Tibial artery (tissue), 4 donors: ENCODE measurements around the gene CLTCL1.
"Not testable (repeated sequence)": the region's sequence is repeated elsewhere in the genome, so short reads cannot be mapped to it uniquely, and the experiment has no call there.

Experiments used
- DNase-seq, 2 donors: peaks; one replicate each; pipeline ENCODE4 v3.0.0-alpha.2; 2019
- H3K27ac ChIP-seq, 2 donors: fragments of 200-600 bp; sonication (generic) in 1 of 2; 1 replicate in 1 of 2; 2 replicates in 1 of 2; pipeline ENCODE4 v1.5.1; 2018 to 2019; ENCODE audit warnings: mild to moderate bottlenecking in 1 of 2
- H3K27me3 ChIP-seq, 2 donors: fragments of 200-600 bp; sonication (generic) in 1 of 2; one replicate each; pipeline versions ENCODE4 v1.5.1 to v1.6.0; 2016 to 2019
- H3K36me3 ChIP-seq, 3 donors: fragments of 200-600 bp; sonication (generic) in 2 of 3; one replicate each; pipeline ENCODE4 v1.5.1; 2016 to 2019; ENCODE audit warnings: mild to moderate bottlenecking in 2 of 3
- H3K4me1 ChIP-seq, 4 donors: fragments of 200-600 bp; sonication (generic) in 2 of 4; 1 replicate in 3 of 4; 2 replicates in 1 of 4; pipeline ENCODE4 v1.5.1; 2016 to 2019
- H3K4me3 ChIP-seq, 2 donors: fragments of 200-600 bp; sonication (generic) in 1 of 2; 1 replicate in 1 of 2; 2 replicates in 1 of 2; pipeline ENCODE4 v1.5.1; 2018 to 2019; ENCODE audit warnings: mild to moderate bottlenecking in 2 of 2
- H3K9me3 ChIP-seq, 3 donors: fragments of 200-600 bp; sonication (generic) in 1 of 3; one replicate each; pipeline ENCODE4 v1.5.1; 2016 to 2019
- intact Hi-C: fragments of 100-400 bp; cut with DNase I; formaldehyde crosslinking; loops from one replicate; pipeline ENCODE4 v1.15.0; 2023; ENCODE audit warnings: low total_unique reads
- TF ChIP-seq, protein P1 (sequence below), 2 experiments: fragments of 200-600 bp in 1 of 2; fragments of 450-650 bp in 1 of 2; IDR thresholded peaks; one replicate each; pipeline ENCODE4 v1.5.1; 2017 to 2019; ENCODE audit warnings: antibody characterized with exemption in 2 of 2, mild to moderate bottlenecking in 1 of 2, moderate library complexity in 1 of 2

Gene CLTCL1

DNA sequence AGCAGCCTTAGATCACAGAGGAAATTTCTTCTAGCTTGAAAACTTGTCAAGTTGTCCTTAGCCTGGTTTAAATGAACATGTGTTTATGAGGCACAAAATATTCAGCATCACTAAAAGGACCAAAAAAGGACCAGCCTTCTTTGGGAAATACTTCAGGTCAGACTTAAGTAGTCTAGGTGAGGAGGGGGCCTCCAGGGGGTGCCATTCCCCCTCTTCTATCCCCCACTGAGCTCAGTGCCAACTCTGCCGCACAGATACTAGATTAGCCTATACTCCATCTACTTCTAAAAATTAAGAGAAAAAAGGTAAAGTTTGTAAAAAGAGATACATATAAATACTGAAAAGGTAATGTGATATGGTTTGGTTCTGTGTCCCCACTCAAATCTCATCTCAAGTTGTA is 20.6 kb downstream of the CLTCL1 start:
- H3K27ac ChIP-seq: no peak overlapping the region
- peaks cover 0 to 8% (median 0%) of the 10 kb centered on the region in 3 donors for H3K9me3 ChIP-seq
- no peak for DNase-seq
- H3K4me3 ChIP-seq: no peak overlapping the region
- TF ChIP-seq, protein P1, sequence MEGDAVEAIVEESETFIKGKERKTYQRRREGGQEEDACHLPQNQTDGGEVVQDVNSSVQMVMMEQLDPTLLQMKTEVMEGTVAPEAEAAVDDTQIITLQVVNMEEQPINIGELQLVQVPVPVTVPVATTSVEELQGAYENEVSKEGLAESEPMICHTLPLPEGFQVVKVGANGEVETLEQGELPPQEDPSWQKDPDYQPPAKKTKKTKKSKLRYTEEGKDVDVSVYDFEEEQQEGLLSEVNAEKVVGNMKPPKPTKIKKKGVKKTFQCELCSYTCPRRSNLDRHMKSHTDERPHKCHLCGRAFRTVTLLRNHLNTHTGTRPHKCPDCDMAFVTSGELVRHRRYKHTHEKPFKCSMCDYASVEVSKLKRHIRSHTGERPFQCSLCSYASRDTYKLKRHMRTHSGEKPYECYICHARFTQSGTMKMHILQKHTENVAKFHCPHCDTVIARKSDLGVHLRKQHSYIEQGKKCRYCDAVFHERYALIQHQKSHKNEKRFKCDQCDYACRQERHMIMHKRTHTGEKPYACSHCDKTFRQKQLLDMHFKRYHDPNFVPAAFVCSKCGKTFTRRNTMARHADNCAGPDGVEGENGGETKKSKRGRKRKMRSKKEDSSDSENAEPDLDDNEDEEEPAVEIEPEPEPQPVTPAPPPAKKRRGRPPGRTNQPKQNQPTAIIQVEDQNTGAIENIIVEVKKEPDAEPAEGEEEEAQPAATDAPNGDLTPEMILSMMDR (IDR thresholded peaks at IDR 0.05): no peak
- H3K36me3 ChIP-seq: peaks cover 1 to 36% (median 14%) of the 10 kb centered on the region in 3 donors
- no peaks in the 10 kb centered on the region for H3K27me3 ChIP-seq
- intact Hi-C loops: no loop called here
- H3K4me1 ChIP-seq: no peaks in the 10 kb centered on the region

DNA sequence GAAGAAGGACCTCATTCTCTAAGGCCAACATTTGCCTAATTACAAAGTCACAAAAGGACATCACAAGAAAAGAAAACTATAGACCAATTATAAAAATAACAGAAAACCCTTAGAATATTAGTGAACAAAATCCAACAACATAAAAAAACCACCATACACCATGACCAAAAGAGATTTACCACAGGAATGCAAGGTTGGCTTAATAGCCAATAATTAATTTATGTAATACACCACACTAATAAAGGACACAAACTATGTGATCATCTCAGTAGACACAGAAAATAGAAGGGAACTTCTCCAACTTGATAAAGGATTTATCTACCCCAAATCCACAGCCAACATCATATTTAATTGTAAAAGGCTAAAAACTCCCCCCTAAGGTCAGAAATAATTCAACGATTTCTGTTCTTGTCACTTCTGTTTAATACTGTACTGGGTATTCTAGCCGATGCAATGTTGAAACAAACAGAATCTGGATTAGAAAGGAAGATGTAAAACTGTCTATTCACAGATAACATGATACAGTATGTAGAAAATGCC is 24.9 kb downstream of the CLTCL1 start:
- Histone ChIP-seq H3K27me3 (no peaks in the 10 kb centered on the region), H3K9me3 (peaks cover 0 to 12% (median 0%) of the 10 kb centered on the region in 3 donors), H3K36me3 (peaks cover 0 to 24% (median 4%) of the 10 kb centered on the region in 3 donors), H3K27ac (no peak overlapping the region), H3K4me1 (no peaks in the 10 kb centered on the region), H3K4me3 (no peak overlapping the region)
- intact Hi-C loops: no loop called here
- TF ChIP-seq, protein P1 (IDR thresholded peaks at IDR 0.05): no peak
- no peak for DNase-seq

DNA sequence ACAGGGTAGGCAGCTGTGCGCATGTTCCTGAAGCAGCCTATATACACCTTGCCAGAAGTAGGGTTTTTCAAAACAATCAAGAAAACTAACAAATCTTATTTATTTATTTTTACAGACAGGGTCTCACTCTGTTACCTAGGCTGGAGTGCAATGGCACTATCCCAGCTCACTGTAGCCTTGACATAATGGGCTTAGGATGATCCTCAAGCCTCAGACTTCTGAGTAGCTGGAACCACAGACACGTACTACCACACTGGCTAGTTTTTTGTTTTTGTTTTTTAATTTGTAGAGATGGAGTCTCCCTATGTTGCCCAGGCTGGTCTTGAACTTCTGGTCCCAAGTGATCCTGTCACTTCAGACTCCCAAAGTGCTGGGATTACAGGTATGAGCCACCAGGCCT is 25.7 kb downstream of the CLTCL1 start:
- no peak for DNase-seq
- no peak overlapping the region for H3K27ac ChIP-seq
- peaks cover 0 to 24% (median 4%) of the 10 kb centered on the region in 3 donors for H3K36me3 ChIP-seq
- H3K4me1 ChIP-seq: no peaks in the 10 kb centered on the region
- no peaks in the 10 kb centered on the region for H3K27me3 ChIP-seq
- TF ChIP-seq, protein P1 (IDR thresholded peaks at IDR 0.05): no peak
- no peak overlapping the region for H3K4me3 ChIP-seq
- intact Hi-C loops: no loop called here
- peaks cover 0 to 12% (median 0%) of the 10 kb centered on the region in 3 donors for H3K9me3 ChIP-seq

DNA sequence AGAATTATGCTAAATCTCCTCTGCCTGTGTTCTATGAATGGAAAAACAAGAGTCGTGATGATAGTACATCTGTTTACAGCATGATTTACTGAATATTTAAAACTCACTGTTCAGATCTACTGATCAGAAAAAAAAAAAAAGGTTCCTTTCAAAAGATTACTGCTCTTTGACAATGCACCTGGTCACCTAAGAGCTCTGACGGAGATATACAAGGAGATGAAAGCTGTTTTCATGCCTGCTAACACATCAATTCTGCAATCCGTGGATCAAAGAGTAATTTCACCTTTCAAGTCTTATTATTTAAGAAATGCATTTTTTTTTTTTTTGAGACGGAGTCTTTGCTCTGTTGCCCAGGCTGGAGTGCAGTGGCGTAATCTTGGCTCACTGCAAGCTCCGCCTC is 30.7 kb downstream of the CLTCL1 start:
- Histone ChIP-seq H3K27me3 (no peaks in the 10 kb centered on the region), H3K36me3 (peaks cover 4 to 12% (median 8%) of the 10 kb centered on the region in 3 donors), H3K4me3 (no peak overlapping the region), H3K27ac (no peak overlapping the region), H3K9me3 (peaks cover 0 to 4% (median 0%) of the 10 kb centered on the region in 3 donors), H3K4me1 (peaks cover 0 to 10% (median 2%) of the 10 kb centered on the region in 4 donors)
- intact Hi-C loops: no loop called here
- TF ChIP-seq, protein P1 (IDR thresholded peaks at IDR 0.05): no peak
- no peak for DNase-seq

DNA sequence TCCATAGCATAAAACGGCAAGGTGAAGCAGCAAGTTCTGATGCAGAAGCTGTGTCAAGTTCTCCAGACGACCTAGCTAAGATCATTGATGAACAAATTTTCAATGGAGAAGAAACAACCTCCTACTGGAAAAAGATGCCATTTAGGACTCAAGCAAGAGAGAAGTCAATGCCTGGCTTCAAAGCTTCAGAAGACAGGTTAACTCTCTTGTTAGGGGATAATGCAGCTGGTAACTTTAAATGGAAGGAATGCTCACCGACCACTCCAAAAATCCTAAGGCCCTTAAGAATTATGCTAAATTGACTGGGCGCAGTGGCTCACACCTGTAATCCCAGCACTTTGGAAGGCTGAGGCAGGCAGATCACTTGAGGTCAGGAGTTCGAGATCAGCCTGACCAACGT is 31.3 kb downstream of the CLTCL1 start:
- TF ChIP-seq, protein P1 (IDR thresholded peaks at IDR 0.05): no peak
- H3K4me3 ChIP-seq: no peak overlapping the region
- H3K9me3 ChIP-seq: peaks cover 0 to 2% (median 0%) of the 10 kb centered on the region in 3 donors
- H3K27ac ChIP-seq: peak overlapping the region in 1 of 2 donors; percentile 35
- peaks cover 4 to 12% (median 6%) of the 10 kb centered on the region in 3 donors for H3K36me3 ChIP-seq
- peaks cover 0 to 10% (median 2%) of the 10 kb centered on the region in 4 donors for H3K4me1 ChIP-seq
- no peaks in the 10 kb centered on the region for H3K27me3 ChIP-seq
- no peak for DNase-seq
- intact Hi-C loops: no loop called here

DNA sequence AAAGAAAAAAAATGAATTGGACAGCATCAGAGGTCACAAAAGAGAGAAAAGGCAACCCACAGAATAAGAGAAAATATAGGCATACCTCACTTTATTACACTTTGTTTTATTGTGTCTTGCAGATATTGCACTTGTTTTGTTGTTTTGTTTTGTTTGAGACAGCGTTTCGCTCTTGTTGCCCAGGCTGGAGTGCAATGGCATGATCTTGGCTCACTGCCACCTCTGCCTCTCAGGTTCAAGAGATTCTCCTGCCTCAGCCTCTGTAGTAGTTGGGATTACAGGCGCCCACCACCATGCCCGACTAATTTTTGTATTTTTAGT is 32.6 kb downstream of the CLTCL1 start:
- H3K9me3 ChIP-seq, intact Hi-C loops, H3K4me1 ChIP-seq, H3K27me3 ChIP-seq, H3K4me3 ChIP-seq, DNase-seq, H3K27ac ChIP-seq: not testable (repeated sequence)
- peaks cover 5 to 14% (median 6%) of the 10 kb centered on the region in 3 donors for H3K36me3 ChIP-seq
